ENCODE data around the gene AIRE. TPM values are rescaled to one million over a fixed set of nuclear protein-coding genes. Genes with fewer than 3 reads are reported as not detected.

Gene AIRE
- total and polyA plus RNA-seq, 12 donors, result 0.06 to 1.1 (median 0.09) TPM; not detected in 8

DNA sequence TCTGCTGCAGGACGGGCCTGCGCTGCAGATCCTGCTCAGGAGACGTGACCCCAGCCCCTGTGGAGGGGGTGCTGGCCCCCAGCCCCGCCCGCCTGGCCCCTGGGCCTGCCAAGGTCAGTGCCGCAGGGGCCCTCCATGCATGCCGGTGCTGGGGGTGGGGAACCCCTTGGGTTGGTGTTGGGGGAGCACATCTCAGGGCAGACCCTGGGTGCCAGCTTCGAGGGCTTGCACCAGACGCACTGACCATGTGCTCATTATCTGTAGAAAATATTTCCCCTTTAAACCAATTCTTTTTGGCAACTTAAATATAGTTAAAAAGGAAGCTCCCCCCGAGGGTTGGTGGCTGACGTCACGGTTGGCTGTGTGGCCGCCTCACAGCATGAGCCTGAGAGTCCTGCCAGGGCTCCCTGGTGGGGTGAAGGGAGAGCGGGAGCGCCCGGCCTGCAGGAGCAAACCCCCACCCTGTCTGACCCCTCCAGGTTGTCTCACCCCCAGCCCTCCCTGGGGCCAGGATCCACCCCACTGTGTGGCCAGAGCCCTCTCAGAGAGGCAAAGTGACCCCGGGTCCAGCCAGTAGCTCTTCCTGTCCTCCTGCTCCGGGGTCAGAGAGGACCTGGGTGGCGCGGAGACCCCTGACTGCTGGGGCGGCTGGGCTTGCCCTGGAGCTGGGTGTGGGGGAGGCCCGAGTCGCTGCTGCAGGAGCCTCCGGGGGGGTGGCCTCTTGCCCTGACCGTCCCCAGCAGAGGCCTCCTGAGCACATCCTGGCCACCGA, 8.9 kb downstream of the AIRE start:
- Histone ChIP-seq H3K4me1 (replicated peaks in 1 of 2) (peaks cover 0 to 15% of the 10 kb centered on the region in 2 donors), H3K9me3 (replicated peaks in 1 of 3) (no peaks in the 10 kb centered on the region), H3K27ac (no peak overlapping the region), H3K4me3 (no peak overlapping the region), H3K36me3 (replicated peaks in 1 of 2) (no peaks in the 10 kb centered on the region), H3K27me3 (no peaks in the 10 kb centered on the region)
- intact Hi-C loops (cut with DNase I), result no loop called here
- 30 to 56% (median 48%) methylated on average over 7 to 26 of the region's 26 CpGs for WGBS, 4 donors
- peak in 5 of 7 donors; percentile 53 to 80 (median 55) for DNase-seq
- no peak for TF ChIP-seq CTCF (IDR thresholded peaks at IDR 0.05)
- no peak for TF ChIP-seq POLR2A (IDR thresholded peaks at IDR 0.05)

GRCh38 chr21:44295163-44295573, 9.5 kb downstream of the AIRE start:
- no peak overlapping the region for H3K4me3 ChIP-seq
- H3K36me3 ChIP-seq (replicated peaks in 1 of 2), result no peaks in the 10 kb centered on the region
- H3K4me1 ChIP-seq (replicated peaks in 1 of 2), result peaks cover 0 to 15% of the 10 kb centered on the region in 2 donors
- no peak overlapping the region for H3K27ac ChIP-seq
- WGBS, 4 donors, result 50 to 87% (median 74%) methylated on average over 6 to 14 of the region's 14 CpGs
- no peak for DNase-seq
- intact Hi-C loops (cut with DNase I), result no loop called here
- no peaks in the 10 kb centered on the region for H3K9me3 ChIP-seq (replicated peaks in 1 of 3)
- no peak for TF ChIP-seq CTCF (IDR thresholded peaks at IDR 0.05)
- no peak for TF ChIP-seq POLR2A (IDR thresholded peaks at IDR 0.05)
- no peaks in the 10 kb centered on the region for H3K27me3 ChIP-seq

GRCh38 chr21:44295646-44296045, 10.0 kb downstream of the AIRE start:
- intact Hi-C loops (cut with DNase I), result no loop called here
- H3K9me3 ChIP-seq (replicated peaks in 1 of 3), result no peaks in the 10 kb centered on the region
- no peaks in the 10 kb centered on the region for H3K27me3 ChIP-seq
- DNase-seq, result no peak
- no peak overlapping the region for H3K4me3 ChIP-seq
- H3K4me1 ChIP-seq (replicated peaks in 1 of 2), result peaks cover 1 to 16% of the 10 kb centered on the region in 2 donors
- 79 to 82% (median 82%) methylated on average over 7 to 10 of the region's 10 CpGs; no CpG with 5 or more reads in 1 of the 4 donors for WGBS, 4 donors
- TF ChIP-seq CTCF (IDR thresholded peaks at IDR 0.05) (no peak), POLR2A (IDR thresholded peaks at IDR 0.05) (no peak)
- H3K27ac ChIP-seq, result no peak overlapping the region
- H3K36me3 ChIP-seq (replicated peaks in 1 of 2), result no peaks in the 10 kb centered on the region

DNA sequence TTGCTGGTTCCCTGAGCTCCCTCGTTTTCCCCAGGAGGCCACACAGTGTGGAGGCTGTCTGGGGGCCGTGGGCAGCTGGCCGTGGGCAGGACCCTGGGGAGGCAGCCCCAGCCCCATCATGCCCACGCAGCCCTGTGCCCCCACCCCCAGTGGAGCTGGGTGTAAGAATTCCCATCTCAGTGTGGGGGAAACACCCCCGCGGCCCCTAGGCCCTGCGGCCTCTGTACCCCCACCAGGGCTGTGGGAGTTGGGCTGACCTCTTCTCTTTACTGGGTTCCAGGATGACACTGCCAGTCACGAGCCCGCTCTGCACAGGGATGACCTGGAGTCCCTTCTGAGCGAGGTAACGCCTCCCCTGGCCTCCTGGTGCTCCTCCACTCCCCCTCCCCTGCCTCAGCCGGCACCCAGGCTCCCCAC, 10.4 kb downstream of the AIRE start:
- Histone ChIP-seq H3K4me1 (replicated peaks in 1 of 2) (peaks cover 6 to 21% of the 10 kb centered on the region in 2 donors), H3K27ac (no peak overlapping the region), H3K36me3 (replicated peaks in 1 of 2) (no peaks in the 10 kb centered on the region), H3K4me3 (no peak overlapping the region), H3K9me3 (replicated peaks in 1 of 3) (no peaks in the 10 kb centered on the region), H3K27me3 (no peaks in the 10 kb centered on the region)
- 76 to 77% methylated on average over 12 of the region's 12 CpGs; no CpG with 5 or more reads in 2 of the 4 donors for WGBS, 4 donors
- DNase-seq, result no peak
- intact Hi-C loops (cut with DNase I), result no loop called here
- TF ChIP-seq POLR2A (IDR thresholded peaks at IDR 0.05) (no peak), CTCF (IDR thresholded peaks at IDR 0.05) (no peak)

Measured in adrenal gland (tissue), 12 donors.